KMS-11 (cell line): ENCODE data around the gene SLC12A5.

ENCODE experiments used
- H2AFZ ChIP-seq: fragments of 200-600 bp; sonication (generic); 2 replicates; pipeline ENCODE4 v1.6.1; 2016; ENCODE audit warnings: antibody characterized with exemption, mixed run types, low read depth
- H3K27ac ChIP-seq: fragments of 200-600 bp; sonication (generic); 2 replicates; pipeline ENCODE4 v1.6.1; 2016; ENCODE audit warnings: mild to moderate bottlenecking, mixed run types
- H3K27me3 ChIP-seq: fragments of 200-600 bp; sonication (generic); 2 replicates; pipeline ENCODE4 v1.6.1; 2017; ENCODE audit warnings: mild to moderate bottlenecking, low read depth, mixed run types, moderate library complexity; ENCODE audit not compliant: insufficient read depth
- H3K36me3 ChIP-seq: fragments of 200-600 bp; sonication (generic); 2 replicates; pipeline ENCODE4 v1.6.1; 2017; ENCODE audit warnings: mild to moderate bottlenecking, mixed run types; ENCODE audit not compliant: insufficient read depth
- H3K4me1 ChIP-seq: fragments of 200-600 bp; sonication (generic); 2 replicates; pipeline ENCODE4 v1.6.1; 2016; ENCODE audit warnings: mild to moderate bottlenecking, low read depth, mixed run types; ENCODE audit not compliant: poor library complexity, severe bottlenecking
- H3K4me2 ChIP-seq: fragments of 200-600 bp; sonication (generic); 2 replicates; pipeline ENCODE4 v1.7.0; 2016; ENCODE audit warnings: mild to moderate bottlenecking, mixed run types
- H3K4me3 ChIP-seq: fragments of 200-600 bp; sonication (generic); IDR thresholded peaks from 2 replicates; pipeline ENCODE4 v1.6.1; 2017; ENCODE audit warnings: low read depth, low read length, mixed read lengths; ENCODE audit not compliant: insufficient read depth
- H3K79me2 ChIP-seq: fragments of 200-600 bp; sonication (generic); 2 replicates; pipeline ENCODE4 v1.6.1; 2016; ENCODE audit warnings: low read depth, mixed run types; ENCODE audit not compliant: insufficient read depth
- H3K9ac ChIP-seq: fragments of 200-600 bp; sonication (generic); 2 replicates; pipeline ENCODE4 v1.6.1; 2016; ENCODE audit warnings: mild to moderate bottlenecking, mixed run types
- H4K20me1 ChIP-seq: fragments of 200-600 bp; sonication (generic); 2 replicates; pipeline ENCODE4 v1.6.1; 2016; ENCODE audit warnings: mild to moderate bottlenecking, mixed run types; ENCODE audit not compliant: insufficient read depth
- TF ChIP-seq, protein P1 (sequence below): fragments of 200-600 bp; sonication (generic); conservative IDR thresholded peaks from 2 replicates; pipeline ENCODE4 v1.6.1; 2017; ENCODE audit warnings: low read depth, mild to moderate bottlenecking, antibody characterized with exemption, low read length, moderate library complexity, mixed read lengths

The SLC12A5 gene

DNA sequence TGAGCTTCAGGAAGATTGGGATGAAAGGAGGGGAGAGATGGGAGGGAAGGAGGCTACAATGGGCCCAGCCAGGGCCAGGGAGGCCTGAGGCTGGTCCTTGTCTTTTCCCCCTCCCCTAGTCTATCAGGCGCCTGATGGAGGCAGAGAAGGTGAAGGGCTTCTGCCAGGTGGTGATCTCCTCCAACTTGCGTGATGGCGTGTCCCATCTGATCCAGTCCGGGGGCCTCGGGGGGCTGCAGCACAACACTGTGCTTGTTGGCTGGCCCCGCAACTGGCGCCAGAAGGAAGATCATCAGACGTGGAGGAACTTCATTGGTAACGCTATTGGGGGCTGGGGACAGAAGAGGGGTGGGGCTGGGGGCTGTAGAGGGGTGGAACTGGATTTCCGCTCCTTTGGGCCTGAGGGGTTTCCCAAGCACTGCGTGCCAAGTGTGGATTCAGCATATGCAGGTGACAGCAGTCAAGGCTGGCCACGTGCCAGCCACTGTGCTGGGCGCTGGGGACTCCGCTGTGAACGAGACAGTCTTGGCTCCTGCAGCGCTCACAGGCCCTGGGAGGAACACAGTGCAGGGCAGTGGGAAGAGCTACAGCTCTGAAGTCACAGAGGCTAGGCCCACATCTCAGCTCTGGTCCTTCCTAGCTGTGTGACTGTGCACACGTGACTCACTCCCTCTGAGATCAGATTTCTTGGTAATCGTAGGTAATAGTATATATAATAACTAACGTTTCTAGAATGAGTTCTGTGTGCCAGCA, 22.7 kb downstream of the SLC12A5 start:
- Histone ChIP-seq H3K9ac (no peak overlapping the region), H3K79me2 (no peaks in the 10 kb centered on the region), H3K27me3 (peaks cover 37% of the 10 kb centered on the region), H4K20me1 (no peaks in the 10 kb centered on the region), H2AFZ (no peak overlapping the region), H3K27ac (no peak overlapping the region), H3K4me3 (no peak overlapping the region), H3K4me1 (no peaks in the 10 kb centered on the region), H3K4me2 (no peak overlapping the region), H3K36me3 (no peaks in the 10 kb centered on the region)
- TF ChIP-seq, protein P1, sequence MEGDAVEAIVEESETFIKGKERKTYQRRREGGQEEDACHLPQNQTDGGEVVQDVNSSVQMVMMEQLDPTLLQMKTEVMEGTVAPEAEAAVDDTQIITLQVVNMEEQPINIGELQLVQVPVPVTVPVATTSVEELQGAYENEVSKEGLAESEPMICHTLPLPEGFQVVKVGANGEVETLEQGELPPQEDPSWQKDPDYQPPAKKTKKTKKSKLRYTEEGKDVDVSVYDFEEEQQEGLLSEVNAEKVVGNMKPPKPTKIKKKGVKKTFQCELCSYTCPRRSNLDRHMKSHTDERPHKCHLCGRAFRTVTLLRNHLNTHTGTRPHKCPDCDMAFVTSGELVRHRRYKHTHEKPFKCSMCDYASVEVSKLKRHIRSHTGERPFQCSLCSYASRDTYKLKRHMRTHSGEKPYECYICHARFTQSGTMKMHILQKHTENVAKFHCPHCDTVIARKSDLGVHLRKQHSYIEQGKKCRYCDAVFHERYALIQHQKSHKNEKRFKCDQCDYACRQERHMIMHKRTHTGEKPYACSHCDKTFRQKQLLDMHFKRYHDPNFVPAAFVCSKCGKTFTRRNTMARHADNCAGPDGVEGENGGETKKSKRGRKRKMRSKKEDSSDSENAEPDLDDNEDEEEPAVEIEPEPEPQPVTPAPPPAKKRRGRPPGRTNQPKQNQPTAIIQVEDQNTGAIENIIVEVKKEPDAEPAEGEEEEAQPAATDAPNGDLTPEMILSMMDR, result no peak

DNA sequence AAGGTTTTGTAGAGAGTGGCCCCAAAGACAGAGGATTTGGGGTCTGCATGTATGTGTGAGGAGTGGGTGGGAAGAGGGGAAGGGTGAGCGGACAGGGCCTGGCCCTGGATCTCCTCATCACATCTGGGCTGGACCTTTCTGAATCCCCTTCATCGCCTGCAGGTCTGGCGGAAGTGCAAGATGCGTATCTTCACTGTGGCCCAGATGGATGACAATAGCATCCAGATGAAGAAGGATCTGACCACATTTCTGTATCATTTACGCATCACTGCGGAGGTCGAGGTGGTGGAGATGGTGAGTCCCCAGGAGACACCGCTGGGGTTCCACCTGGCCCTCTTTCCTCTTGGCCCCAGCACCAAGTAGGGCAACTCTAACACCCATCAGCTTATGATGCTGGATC, 24.4 kb downstream of the SLC12A5 start:
- Histone ChIP-seq H3K27ac (no peak overlapping the region), H4K20me1 (no peaks in the 10 kb centered on the region), H3K36me3 (no peaks in the 10 kb centered on the region), H2AFZ (no peak overlapping the region), H3K4me1 (no peaks in the 10 kb centered on the region), H3K4me3 (no peak overlapping the region), H3K9ac (no peak overlapping the region), H3K79me2 (no peaks in the 10 kb centered on the region), H3K4me2 (no peak overlapping the region), H3K27me3 (peaks cover 21% of the 10 kb centered on the region)
- TF ChIP-seq, protein P1, result no peak

DNA sequence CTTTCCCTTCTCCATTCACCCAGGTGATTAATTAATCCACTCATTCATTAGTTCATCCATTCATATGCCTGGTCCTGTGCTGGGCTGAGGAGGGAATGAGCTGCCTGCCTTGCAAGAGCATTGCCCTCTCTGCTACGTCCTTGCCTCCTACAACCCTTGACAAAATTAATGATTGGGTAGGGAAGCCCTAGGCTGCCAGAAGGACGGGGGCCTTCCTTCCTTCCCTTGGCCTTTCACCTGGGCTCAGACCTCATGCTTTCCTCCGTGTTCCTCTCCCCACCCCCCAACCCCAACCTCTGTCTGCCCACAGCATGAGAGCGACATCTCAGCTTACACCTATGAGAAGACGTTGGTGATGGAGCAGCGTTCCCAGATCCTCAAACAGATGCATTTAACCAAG, 25.6 kb downstream of the SLC12A5 start:
- H3K27ac ChIP-seq, result no peak overlapping the region
- no peaks in the 10 kb centered on the region for H3K4me1 ChIP-seq
- H3K79me2 ChIP-seq, result no peaks in the 10 kb centered on the region
- H3K9ac ChIP-seq, result no peak overlapping the region
- no peak overlapping the region for H2AFZ ChIP-seq
- H3K4me3 ChIP-seq, result no peak overlapping the region
- H3K36me3 ChIP-seq, result no peaks in the 10 kb centered on the region
- no peak overlapping the region for H3K4me2 ChIP-seq
- TF ChIP-seq, protein P1, result no peak
- H3K27me3 ChIP-seq, result peaks cover 11% of the 10 kb centered on the region
- H4K20me1 ChIP-seq, result no peaks in the 10 kb centered on the region

DNA sequence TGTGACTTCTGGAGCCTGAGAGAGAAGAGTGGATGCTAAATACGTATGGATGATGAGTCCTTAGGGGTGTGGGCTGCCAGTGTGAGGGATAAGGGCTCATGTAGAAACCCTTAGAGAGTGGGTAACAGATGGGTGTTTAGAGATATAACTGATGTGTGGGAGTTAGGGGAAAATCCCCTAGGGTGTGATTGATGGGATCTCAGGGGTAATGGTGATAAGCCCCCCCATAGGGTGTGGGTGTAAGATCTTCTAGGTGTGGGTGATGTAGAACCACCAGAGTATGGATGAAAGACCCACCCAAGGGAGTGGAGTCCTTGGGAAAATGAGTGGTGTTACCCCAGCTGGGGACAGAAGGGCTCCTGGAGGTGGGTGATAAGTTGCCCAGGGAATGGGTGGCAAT, 26.3 kb downstream of the SLC12A5 start:
- Histone ChIP-seq H4K20me1 (no peaks in the 10 kb centered on the region), H3K79me2 (no peaks in the 10 kb centered on the region), H3K27me3 (peaks cover 5% of the 10 kb centered on the region), H3K27ac (no peak overlapping the region), H3K4me3 (no peak overlapping the region), H3K9ac (no peak overlapping the region), H2AFZ (no peak overlapping the region), H3K4me2 (no peak overlapping the region), H3K4me1 (peaks cover 3% of the 10 kb centered on the region), H3K36me3 (no peaks in the 10 kb centered on the region)
- TF ChIP-seq, protein P1, result no peak
